ENCODE results near the gene NXPH1. TPM values are rescaled to one million over a fixed set of nuclear protein-coding genes. Genes with fewer than 3 reads are reported as not detected.

The NXPH1 gene
- total RNA-seq, 1 donor from 2014 or later = 3.8 TPM

DNA sequence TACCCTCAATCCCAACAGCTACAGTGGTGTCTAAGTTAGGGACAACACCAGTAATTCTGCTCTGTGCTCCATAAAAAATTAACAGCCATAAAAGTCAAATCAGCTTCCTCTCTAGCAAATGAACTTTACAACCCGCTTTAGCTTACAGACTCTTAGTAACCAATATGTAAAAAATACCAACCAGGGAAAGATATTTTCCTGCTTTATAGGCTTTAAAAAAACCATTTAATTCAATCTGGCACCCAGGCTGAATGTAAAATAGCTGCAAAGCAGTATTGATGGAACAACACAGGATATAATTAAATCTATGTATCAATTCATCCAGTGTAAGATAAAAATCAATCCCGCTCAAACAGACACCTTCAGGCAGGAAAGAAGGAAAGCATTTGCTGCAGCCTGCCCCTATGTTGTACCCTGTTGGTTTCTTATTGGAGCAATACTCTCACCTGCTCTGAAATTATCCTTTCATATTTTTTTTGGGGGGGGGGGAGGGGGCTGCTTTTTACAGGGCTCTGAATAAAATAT lies 98.6 kb downstream of the NXPH1 start:
- no peak overlapping the region for H3K27ac Mint-ChIP-seq (ENCODE audit: unreplicated experiment)
- TF ChIP-seq, protein P1, sequence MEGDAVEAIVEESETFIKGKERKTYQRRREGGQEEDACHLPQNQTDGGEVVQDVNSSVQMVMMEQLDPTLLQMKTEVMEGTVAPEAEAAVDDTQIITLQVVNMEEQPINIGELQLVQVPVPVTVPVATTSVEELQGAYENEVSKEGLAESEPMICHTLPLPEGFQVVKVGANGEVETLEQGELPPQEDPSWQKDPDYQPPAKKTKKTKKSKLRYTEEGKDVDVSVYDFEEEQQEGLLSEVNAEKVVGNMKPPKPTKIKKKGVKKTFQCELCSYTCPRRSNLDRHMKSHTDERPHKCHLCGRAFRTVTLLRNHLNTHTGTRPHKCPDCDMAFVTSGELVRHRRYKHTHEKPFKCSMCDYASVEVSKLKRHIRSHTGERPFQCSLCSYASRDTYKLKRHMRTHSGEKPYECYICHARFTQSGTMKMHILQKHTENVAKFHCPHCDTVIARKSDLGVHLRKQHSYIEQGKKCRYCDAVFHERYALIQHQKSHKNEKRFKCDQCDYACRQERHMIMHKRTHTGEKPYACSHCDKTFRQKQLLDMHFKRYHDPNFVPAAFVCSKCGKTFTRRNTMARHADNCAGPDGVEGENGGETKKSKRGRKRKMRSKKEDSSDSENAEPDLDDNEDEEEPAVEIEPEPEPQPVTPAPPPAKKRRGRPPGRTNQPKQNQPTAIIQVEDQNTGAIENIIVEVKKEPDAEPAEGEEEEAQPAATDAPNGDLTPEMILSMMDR (IDR thresholded peaks at IDR 0.05; ENCODE audit: partially characterized antibody, unreplicated experiment) = no peak
- H3K9me3 Mint-ChIP-seq (ENCODE audit: unreplicated experiment) = no peaks in the 10 kb centered on the region
- no peaks in the 10 kb centered on the region for H3K4me1 Mint-ChIP-seq (ENCODE audit: low read depth, unreplicated experiment)
- no peaks in the 10 kb centered on the region for H3K27me3 Mint-ChIP-seq (ENCODE audit: unreplicated experiment)
- no peaks in the 10 kb centered on the region for H3K36me3 Mint-ChIP-seq (ENCODE audit: unreplicated experiment)
- DNase-seq = no peak
- no peak overlapping the region for H3K4me3 Mint-ChIP-seq (ENCODE audit: unreplicated experiment)

DNA sequence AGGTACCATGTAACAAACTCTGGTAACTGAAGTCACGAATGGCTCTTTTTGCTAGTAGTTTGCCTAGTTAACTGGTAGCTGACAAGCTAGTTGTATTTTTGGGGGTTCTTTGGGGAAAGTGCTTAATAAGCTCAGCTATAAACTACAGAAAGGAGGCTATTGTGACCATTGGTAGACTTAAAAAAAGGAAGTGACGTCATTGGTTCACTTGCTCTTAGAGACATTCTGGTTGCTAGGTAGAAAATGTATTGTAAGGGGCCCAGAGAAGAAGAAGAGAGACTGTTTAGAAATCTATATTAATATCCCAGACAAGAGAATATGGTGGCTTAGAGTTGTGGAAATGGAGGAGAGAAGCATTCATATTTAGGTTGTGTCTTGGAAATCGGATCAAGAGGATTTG lies 103.0 kb downstream of the NXPH1 start:
- no peaks in the 10 kb centered on the region for H3K9me3 Mint-ChIP-seq (ENCODE audit: unreplicated experiment)
- no peak overlapping the region for H3K4me3 Mint-ChIP-seq (ENCODE audit: unreplicated experiment)

DNA sequence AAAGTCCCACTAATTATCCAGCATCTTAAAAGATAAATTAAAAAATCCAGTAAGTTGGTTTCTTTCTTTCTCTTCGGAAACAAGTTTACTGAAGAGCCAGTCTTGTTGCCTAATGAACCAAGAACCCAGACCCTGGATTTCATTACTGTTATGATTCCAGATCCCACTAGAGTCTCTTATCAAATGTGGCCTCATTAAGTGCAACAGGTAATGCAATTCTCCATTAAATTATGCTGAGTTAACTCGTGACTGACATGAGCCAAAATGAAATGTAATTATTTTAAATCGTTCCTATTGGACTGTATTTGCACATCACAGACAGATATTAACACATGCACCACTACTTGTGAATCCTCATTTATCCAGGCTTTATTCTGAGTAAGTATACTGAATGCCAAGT lies 115.6 kb downstream of the NXPH1 start:
- no peak overlapping the region for H3K4me3 Mint-ChIP-seq (ENCODE audit: unreplicated experiment)
- no peaks in the 10 kb centered on the region for H3K27me3 Mint-ChIP-seq (ENCODE audit: unreplicated experiment)
- H3K27ac Mint-ChIP-seq (ENCODE audit: unreplicated experiment) = no peak overlapping the region
- H3K4me1 Mint-ChIP-seq (ENCODE audit: low read depth, unreplicated experiment) = peaks cover 12% of the 10 kb centered on the region
- no peaks in the 10 kb centered on the region for H3K9me3 Mint-ChIP-seq (ENCODE audit: unreplicated experiment)
- H3K36me3 Mint-ChIP-seq (ENCODE audit: unreplicated experiment) = no peaks in the 10 kb centered on the region
- no peak for DNase-seq
- TF ChIP-seq, protein P1 (IDR thresholded peaks at IDR 0.05; ENCODE audit: partially characterized antibody, unreplicated experiment) = no peak

More for the DNA sequence above, 103.0 kb downstream of the NXPH1 start:
- Mint-ChIP-seq H3K36me3 (ENCODE audit: unreplicated experiment) (no peaks in the 10 kb centered on the region), H3K27me3 (ENCODE audit: unreplicated experiment) (no peaks in the 10 kb centered on the region), H3K4me1 (ENCODE audit: low read depth, unreplicated experiment) (no peaks in the 10 kb centered on the region), H3K27ac (ENCODE audit: unreplicated experiment) (no peak overlapping the region)
- TF ChIP-seq, protein P1 (IDR thresholded peaks at IDR 0.05; ENCODE audit: partially characterized antibody, unreplicated experiment) = no peak
- no peak for DNase-seq

DNA sequence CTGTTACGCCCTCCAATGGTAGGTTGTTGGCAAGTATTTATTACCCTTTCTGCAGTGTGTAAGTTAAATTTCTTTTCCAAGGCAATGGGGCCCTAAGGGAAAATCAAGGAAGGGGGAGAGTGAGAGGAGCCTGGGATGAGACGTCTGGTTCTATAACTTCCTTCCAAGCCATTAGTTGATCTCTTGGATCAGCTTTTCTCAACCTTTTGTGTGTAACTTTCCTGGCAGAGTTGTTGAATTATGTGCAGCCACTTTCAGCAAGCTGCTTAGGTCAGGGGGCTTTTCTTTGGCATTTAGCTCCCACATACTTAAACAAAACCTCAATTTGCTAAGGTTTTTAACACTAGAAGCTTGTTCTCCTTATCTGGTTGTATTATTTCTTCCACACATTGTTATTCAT lies 127.1 kb downstream of the NXPH1 start:
- Mint-ChIP-seq H3K27me3 (ENCODE audit: unreplicated experiment) (peaks cover 2% of the 10 kb centered on the region), H3K4me1 (ENCODE audit: low read depth, unreplicated experiment) (peaks cover 61% of the 10 kb centered on the region), H3K9me3 (ENCODE audit: unreplicated experiment) (peaks cover 7% of the 10 kb centered on the region), H3K27ac (ENCODE audit: unreplicated experiment) (peak overlapping the region; percentile 90), H3K36me3 (ENCODE audit: unreplicated experiment) (no peaks in the 10 kb centered on the region), H3K4me3 (ENCODE audit: unreplicated experiment) (peak overlapping the region; percentile 66)
- no peak for DNase-seq
- TF ChIP-seq, protein P1 (IDR thresholded peaks at IDR 0.05; ENCODE audit: partially characterized antibody, unreplicated experiment) = no peak

DNA sequence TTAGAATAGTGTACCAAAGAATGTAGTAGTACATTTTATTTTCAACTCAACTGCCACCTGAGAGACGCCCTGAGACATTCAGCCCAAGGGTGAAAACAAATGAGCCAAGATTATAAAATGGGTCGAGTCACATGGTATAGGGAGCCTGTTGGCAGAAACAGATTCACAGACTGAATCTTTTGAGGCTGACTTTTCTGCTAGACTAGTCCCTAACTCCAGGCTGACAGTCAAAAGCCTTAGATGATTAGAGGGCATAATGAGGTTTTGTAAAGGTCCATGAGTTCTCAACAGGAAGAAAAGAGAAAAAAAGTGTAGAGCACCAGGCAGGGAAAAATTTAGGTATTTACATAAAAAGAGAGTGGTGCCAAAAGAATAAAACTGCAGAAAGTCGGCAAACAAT lies 128.0 kb downstream of the NXPH1 start:
- no peaks in the 10 kb centered on the region for H3K36me3 Mint-ChIP-seq (ENCODE audit: unreplicated experiment)
- TF ChIP-seq, protein P1 (IDR thresholded peaks at IDR 0.05; ENCODE audit: partially characterized antibody, unreplicated experiment) = no peak
- H3K4me1 Mint-ChIP-seq (ENCODE audit: low read depth, unreplicated experiment) = peaks cover 57% of the 10 kb centered on the region
- no peak for DNase-seq
- H3K27me3 Mint-ChIP-seq (ENCODE audit: unreplicated experiment) = peaks cover 2% of the 10 kb centered on the region
- peaks cover 7% of the 10 kb centered on the region for H3K9me3 Mint-ChIP-seq (ENCODE audit: unreplicated experiment)
- peak overlapping the region; percentile 90 for H3K27ac Mint-ChIP-seq (ENCODE audit: unreplicated experiment)
- H3K4me3 Mint-ChIP-seq (ENCODE audit: unreplicated experiment) = peak overlapping the region; percentile 44

All from glutamatergic neuron (in vitro differentiated cells).